Activated effector memory CD4-positive, alpha-beta T cell treated with Interleukin-2 at 50 U/mL for 16 hours (primary cell): ENCODE measurements around the gene MSANTD1.

Experiments
- DNase-seq: peaks from one replicate; pipeline ENCODE4 v3.0.0-alpha.2; 2020

MSANTD1 gene

DNA sequence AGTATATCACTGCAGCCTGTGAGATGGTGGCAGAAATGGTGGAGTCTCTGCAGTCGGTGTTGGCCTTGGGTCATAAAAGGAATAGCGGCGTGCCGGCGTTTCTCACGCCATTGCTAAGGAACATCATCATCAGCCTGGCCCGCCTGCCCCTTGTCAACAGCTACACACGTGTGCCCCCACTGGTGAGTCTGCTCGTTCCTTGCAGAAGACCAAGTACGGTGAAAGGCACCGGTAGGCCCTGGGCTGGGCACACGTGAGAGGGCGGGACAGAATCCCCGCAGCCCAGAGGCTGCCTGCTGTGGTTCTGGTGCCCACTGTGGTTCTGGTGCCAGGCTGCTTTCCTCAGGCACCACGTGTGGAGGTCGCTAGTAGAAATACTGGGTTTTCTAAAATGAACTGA lies 31.2 kb upstream of the MSANTD1 start:
- DNase-seq, result no peak

DNA sequence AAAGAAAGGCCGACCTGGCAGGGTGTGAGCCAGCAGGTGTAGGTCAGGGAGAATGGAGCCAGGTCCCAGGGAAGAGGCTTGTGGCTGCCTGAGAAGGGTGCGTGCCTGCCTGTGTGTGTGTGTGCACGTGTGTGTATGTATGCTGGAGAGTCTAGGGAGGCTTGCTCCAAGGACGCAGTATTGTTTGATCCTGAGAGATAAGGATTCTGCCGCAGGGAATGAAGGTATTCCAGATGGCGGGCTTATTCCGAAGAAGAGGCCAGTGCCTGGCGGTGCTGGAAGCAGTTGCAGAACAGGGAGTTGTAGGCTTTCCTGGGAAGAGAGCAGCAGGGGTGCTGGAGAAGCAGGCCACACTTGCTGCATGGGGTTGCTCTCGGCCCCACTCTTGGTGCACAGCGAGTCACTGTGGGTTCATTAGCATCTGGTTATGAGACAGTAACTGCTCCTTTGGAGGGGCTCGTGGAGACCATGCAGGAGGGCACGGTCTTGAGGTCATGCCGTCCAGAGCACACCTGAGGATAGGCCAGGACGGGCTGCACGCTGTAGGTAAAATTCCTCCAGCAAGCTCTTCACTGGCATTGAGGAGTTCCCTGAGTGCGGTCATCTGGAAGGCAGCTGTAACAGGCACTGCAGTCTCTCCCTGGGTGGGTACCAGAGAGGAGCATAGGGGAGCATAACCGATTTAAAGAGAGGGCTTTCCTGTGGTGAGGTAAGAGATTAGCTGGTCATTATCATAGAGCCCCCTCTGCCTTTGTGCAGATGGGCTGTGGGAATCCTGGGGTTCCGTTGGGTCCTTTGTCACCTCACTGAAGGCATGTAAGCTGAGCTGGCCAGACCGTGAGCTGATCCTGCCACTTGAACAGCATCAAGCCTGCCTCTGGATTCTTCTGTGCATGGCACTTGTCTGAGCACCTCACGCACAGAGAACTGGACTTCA lies 29.9 kb upstream of the MSANTD1 start:
- DNase-seq, result no peak

DNA sequence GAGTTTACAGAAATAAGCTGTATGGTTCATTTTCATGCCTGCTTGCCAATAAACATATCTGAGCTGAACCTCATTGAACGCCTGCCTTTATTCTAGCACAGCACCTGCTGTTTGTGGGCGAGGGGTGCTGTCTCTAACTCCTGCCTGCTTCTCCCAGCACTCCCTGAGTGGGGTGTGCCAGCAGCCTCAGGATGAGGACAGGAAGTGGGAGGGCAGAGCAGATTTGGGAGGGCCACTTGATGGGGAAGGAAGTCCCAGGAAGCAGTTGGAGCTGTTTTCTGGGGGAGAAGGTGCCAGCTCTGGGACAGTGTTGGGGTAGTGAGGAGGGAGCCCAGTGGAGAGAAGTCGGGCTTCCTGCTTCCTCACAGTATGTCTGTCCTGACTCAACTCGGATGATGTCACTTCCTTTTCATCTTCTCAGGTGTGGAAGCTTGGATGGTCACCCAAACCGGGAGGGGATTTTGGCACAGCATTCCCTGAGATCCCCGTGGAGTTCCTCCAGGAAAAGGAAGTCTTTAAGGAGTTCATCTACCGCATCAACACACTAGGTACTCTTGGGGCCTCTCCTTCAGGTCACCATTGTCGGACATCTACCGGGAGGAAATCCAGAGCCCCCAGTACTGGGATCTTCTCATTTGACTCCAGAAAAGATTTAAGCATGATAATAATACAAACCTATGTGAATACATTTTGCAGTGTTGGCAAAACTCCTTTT lies 29.0 kb upstream of the MSANTD1 start:
- no peak for DNase-seq

DNA sequence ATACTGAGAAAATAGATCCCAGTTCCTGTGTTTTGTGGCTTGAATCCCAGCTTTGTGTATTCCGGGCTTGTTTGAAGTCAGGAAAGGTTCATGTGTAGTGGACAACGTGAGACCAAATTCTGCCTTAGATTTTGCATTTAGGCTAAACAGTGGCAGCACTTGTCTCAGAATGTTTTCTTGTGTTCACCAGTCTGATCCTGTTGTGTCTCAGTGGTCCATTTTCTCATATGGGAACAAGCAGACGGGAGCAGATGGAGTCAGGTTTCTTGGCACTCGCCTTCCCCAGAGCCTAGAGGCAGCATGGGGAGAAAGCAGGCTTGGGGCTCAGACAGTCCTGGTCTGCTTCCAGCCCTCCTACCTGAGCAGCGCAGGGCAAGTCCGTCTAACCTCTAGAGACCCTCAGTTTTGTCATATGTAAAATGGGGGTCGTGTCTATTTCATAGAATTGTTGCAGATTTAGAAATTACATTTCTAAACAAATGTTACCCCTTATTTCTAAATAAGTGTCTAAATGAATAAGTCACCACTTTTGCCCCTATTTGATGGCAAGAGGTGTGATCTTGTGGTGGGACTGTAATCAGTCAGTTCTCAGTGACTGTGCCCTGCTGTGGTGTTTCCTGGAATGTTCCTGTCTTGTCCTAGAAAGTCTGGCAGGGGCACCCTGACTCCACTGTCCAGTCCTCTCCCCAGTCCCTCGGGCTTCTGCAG lies 28.3 kb upstream of the MSANTD1 start:
- no peak for DNase-seq

DNA sequence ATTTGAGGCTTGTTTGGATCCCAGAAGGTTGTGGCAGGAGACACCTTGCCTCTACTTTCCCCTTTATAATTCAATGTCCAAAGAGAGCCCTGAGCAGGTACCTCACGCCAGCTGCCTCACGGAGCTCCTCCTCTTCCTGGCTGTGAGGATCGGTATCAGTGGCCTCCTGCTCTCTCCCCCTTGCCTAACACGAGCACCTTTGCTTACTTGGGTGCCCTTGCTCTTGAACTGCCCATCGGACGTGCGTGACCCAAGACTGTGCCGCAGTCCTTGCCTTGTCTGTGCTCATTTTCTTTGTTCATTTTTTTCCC lies 27.8 kb upstream of the MSANTD1 start:
- no peak for DNase-seq

DNA sequence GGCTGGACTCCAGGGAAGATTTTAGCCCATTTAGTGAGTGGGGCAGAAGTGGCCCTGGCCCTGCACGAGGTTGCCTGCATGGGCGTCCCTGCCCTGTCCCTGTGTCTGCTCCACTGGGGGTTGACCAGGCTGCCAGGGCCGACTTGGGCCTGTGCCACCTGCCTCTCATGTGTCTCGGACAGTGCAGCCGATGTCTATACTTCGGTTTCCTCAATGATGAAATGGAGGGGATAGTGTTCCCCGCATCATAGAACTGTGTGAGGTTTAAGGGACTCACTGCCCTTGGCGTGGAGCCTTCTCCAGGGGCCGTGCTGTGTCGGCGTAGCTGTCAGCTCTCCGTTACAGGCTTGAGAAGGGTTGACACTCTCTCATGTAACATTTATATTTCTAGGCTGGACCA lies 27.0 kb upstream of the MSANTD1 start:
- no peak for DNase-seq

DNA sequence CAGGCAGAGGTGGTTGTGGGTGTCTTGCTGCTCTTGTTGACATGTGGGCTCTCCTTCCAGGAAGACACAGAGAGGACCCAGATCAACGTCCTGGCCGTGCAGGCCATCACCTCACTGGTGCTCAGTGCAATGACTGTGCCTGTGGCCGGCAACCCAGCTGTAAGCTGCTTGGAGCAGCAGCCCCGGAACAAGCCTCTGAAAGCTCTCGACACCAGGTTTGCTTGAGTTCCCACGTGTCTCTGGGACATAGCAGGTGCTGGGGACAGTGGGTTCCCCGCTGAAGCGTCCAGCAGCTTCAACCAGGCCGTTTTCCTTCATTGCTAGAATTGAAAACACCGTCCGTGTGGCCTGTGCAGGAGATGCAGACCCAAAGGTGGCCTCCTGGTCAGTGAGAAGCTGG lies 25.6 kb upstream of the MSANTD1 start:
- no peak for DNase-seq

DNA sequence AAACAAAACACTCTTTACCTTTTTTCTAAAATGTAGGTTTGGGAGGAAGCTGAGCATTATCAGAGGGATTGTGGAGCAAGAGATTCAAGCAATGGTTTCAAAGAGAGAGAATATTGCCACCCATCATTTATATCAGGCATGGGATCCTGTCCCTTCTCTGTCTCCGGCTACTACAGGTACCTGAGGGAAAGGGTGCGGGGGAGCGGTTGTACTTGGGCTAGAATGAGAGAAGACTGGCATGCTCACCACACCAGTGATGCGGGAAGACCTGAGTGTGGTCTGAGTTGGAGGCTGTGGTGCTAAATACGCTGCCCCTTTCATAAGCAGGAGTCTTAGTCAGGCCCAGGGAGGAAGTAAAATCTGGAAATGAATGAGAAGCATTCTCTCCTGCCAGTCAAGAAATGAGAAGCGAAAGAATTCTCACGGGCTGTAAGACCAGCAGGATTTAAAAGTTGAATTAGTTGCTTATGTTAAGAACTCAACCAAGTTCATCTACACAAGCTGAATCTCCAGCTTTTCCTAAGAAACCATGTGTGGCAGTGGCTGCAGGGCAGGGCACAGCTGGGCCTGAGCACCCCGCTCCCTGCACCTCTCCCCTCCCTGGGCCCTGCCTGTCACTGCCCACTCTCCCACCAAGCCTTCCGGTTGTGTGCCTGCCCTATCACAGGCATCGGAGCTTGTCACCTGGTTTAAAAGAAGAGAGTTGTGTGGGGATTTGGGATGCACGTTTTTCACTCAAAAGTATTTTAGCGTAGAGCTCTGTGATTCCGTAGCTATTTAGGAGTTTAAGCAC lies 24.8 kb upstream of the MSANTD1 start:
- DNase-seq, result no peak

DNA sequence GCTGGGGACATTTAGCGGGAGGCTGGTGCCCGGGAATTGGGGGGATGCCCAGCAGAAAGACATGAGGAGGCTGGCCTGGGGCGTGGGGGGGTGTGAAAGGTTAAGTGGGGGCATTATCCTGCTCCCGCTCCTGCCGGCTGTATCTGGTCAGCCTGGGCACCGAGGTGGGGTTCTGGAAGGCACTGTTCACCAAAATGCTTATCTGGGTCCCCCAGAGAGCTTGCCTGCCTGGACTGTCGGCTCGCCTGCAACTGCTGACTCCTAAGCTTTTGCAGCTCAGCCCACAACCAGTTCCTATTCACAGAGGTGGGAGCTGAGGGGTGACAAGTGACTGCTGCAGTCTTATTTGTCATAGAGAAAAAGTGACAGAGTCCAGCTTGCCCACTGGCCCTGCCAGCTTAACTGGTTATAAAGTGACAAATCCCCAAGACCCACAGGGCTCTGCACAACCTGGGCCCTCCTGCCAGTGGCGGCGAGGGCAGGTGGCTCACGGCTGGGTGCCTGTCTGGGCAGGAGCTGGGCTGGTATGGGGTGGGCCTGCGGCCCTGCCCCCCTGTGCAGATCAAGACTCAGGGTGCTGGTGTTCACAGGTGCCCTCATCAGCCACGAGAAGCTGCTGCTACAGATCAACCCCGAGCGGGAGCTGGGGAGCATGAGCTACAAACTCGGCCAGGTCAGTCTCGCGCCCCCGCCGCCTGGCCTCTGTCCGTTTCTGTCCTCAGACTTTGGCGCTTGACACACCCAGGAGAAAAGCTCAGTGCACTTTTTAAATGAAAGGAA lies 23.7 kb upstream of the MSANTD1 start:
- DNase-seq, result no peak

DNA sequence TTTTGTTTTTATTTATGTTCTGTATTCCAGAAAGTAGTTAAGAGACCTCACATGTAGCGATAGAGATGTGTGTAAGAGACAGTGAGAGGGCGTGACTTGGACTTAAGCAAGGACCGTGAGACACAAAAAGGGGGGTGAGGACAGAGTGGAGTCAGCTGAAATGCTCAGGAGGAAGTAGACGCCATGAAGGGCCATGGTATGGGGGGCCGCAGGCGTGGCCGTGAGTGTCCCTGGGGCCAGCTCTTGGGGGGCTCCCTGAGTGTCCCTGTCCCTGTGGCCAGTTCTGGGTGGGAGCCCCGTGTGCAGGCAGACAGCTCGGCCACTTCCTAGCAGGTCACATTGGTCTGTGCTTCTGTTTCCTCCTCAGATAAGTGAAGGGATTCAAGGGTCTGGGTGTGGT lies 23.0 kb upstream of the MSANTD1 start:
- no peak for DNase-seq

DNA sequence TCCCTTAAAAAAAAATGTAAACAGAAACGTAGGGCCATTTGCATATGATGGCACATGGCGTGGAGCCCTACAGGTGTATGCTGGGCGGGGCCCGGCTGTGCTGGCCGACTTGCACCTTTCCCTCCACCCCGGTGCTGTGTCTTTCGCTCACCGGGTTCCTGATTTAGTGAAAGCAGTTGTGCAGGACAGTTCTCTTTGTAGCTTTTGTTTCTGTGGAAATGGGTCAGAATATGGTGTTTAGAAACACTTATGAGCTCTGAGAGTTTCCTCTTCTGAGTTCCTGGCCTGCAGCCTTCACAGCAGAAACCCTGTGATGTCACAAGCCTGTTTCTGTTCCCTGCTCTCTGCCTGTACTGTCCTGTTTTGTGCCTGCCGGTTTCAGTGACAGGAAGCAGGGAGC lies 22.5 kb upstream of the MSANTD1 start:
- no peak for DNase-seq

DNA sequence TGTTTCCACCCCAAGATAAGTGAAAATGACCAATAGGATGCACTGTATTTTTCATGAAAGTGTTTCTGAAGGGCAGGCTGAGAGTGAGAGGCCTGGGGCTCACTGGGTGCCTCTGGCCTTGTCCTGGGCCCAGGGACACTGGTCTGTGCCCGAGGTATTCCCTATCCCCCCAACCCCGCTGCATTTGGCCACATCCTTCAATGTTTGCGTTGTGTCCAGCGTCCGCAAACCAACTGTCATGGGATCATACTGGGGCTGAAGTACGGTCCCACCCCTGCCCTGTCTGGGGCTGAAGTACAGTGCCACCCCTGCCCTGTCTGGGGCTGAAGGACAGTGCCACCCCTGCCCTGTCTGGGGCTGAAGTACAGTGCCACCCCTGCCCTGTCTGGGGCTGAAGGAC lies 22.0 kb upstream of the MSANTD1 start:
- DNase-seq, result no peak

DNA sequence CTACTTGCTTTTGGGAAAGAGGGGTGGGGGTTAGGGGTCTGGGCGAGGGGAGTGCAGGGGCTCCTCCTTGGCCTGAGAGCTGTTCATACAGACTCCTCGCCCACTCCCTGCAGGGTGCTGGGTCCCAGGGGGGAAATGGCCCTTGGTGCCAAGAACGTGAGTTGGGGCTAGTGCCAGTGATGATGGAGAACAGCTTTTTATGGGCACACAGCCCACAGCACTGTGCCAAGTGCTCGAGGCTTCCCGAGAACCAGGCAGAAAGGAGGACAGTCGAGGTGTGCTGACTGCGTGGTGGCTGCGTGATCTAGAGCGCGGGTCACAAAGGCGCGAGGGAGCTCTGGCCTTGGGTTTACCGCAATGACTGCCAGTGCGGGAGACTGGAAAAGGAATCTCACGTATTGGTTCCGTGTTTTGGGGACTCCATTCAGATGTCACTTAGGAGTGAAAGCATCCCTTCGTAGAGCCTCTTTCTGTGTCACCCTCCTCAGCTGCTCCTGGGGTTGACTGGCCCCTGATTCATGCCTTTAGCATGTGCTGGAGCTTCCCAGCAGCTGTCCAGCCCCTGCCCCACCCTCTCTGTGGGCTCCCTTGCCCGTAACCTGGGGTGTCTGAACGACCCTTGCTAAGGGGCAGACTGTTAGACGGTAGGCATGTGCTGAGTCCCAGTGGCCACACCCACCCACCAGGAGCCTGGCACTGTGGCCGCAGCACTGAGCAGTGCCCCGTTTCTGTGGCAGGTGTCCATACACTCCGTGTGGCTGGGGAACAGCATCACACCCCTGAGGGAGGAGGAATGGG lies 20.9 kb upstream of the MSANTD1 start:
- DNase-seq, result no peak

DNA sequence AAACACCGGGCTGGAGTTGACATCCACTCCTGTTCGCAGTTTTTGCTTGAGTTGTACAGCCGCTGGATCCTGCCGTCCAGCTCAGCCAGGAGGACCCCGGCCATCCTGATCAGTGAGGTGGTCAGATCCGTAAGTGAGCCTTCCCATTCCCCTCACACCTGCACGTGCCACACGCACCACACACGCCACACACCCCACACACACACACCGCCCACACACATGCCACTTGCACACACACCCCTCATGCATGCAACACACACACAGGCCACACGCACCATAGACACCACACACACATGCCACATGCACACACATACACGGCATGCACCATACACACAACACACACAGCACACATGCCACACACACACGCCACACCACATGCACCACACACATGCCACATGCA lies 20.1 kb upstream of the MSANTD1 start:
- DNase-seq, result no peak

DNA sequence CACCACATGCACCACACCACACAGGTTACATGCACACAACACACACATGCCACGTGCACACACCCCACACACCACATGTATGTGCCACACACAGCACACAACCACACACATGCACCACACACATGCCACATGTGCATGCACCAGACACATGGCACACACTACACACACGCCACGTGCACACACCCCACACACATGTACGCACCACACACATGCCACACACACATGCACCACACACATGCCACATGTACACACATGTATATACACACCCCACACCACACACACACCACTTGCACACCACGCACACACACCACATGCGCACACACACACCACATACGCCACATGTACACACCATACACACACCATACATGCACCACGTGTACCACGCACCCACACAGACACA lies 19.6 kb upstream of the MSANTD1 start:
- no peak for DNase-seq

DNA sequence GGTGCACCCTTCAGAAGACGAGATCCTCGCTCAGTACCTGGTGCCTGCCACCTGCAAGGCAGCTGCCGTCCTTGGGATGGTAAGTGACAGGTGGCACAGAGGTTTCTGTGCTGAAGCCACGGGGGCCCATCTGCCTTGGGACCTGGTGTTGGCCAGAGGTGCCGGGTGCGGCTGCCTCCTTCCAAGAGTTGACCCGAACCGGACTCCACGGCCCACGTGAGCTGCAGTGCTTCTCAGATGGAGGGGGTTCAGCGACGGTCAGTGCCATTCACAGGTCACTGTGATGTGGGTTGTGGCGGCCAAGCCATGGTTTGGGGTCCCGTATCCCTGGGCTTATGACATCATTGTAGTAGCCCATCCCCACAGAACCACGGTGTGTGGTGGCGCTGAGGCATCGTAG lies 19.0 kb upstream of the MSANTD1 start:
- DNase-seq, result no peak

DNA sequence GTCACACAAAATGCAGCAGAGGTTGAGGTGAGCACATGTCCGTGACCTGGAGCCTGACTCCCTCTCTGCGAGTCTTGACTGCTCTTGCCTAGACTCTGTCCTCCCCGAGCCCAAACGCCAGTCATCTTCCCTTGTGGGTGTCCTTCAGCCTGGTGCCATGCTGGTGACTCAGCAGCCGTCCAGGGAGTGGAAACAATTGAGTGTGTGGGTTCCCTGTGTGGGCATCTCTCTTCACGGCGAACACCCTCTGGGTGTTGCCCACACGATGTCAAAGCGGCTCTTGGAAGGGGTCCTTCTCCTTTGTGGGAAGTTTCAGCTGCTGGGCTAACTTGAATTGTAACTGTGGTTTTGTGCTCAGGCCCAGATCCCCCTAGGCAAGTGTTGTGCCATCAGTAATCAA lies 17.5 kb upstream of the MSANTD1 start:
- no peak for DNase-seq

DNA sequence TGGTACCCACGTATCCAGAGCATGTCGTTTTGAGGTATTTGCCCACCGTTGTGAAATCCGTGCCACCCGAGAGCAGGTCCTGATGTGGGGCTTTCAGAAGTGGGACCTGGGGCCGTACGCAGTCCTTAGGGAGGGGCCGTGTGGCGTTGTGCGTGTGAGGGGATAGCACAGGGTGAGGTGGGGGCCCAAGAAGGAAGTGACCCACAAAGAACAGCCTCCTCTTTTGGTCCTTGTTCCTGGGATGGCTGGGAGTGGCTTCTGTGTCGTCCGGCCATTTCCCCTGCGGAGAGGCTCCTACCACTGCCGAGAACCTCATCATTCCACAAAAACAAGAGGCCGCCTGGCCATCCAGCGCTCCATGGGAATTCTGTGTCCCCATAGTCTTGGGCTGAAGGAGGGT lies 17.0 kb upstream of the MSANTD1 start:
- no peak for DNase-seq

DNA sequence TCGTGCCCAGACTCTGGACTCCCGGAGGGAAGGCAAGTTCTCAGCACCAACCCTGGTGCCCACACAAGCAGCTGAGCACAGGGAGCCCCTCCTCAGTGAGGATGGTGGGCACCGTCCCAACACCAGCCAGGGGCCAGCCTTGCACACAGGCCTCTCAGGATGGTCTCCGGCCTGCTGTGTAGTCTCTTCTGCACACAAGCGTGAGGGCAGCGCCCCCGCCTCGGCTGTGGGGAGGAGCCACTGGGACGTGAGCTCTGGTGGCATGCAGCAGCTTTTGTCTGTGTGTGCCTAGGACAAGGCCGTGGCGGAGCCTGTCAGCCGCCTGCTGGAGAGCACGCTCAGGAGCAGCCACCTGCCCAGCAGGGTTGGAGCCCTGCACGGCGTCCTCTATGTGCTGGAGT lies 16.1 kb upstream of the MSANTD1 start:
- DNase-seq, result no peak

DNA sequence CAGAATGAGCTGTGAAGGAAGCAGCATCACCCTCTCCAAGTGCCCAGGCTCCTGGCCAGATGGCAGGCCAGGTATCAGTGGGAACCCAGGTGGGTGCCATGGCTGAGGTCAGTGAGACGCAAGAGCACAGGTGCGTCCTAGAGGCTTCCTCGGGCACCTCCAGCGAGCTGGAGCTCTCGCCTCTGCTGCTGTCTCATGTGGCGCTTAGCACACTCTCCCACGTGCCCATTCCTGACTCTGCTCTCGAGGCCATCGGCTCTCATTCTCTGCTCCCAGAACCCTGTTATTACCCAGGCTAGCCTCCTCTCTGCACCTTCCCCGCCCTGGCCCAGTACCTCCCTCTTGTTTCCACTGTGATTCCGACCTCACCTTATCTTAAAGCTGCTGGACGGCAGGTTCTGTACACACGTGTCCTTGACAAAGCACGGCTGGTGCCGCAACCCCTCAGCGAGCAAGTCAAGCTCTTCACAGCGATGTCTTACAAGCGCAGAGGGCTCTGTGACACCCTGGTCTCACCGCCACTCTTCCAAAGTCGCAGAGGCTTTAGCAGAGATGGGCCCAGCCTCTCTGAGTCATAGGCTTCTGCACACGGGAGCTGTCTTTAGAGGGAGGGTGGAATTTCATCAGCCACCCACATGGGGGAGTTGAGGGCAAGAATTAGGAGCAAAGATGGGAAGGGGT lies 15.4 kb upstream of the MSANTD1 start:
- no peak for DNase-seq
